Skeletal muscle satellite cell (primary cell): ENCODE measurements around the gene PLAAT2.
"Not testable (repeated sequence)": the region's sequence is repeated elsewhere in the genome, so short reads cannot be mapped to it uniquely, and the experiment has no call there.

Source experiments
- H3K27me3 ChIP-seq: 2 replicates; pipeline ENCODE4 v1.7.0; 2013; ENCODE audit warnings: low read length; ENCODE audit not compliant: control insufficient read depth, insufficient read depth
- H3K36me3 ChIP-seq: 2 replicates; pipeline ENCODE4 v1.7.0; 2013; ENCODE audit warnings: mild to moderate bottlenecking, control low read depth, low read length; ENCODE audit not compliant: insufficient read depth
- H3K4me1 ChIP-seq: 2 replicates; pipeline ENCODE4 v1.7.0; 2013; ENCODE audit warnings: low read length; ENCODE audit not compliant: control insufficient read depth, insufficient read depth
- H3K4me2 ChIP-seq: 2 replicates; pipeline ENCODE4 v1.7.0; 2013; ENCODE audit warnings: mild to moderate bottlenecking, low read length
- H3K4me3 ChIP-seq: 2 replicates; pipeline ENCODE4 v1.7.0; 2013; ENCODE audit warnings: low read length
- H3K9ac ChIP-seq: 2 replicates; pipeline ENCODE4 v1.7.0; 2013; ENCODE audit warnings: mild to moderate bottlenecking, low read depth, low read length, moderate library complexity
- H3K9me3 ChIP-seq: replicated peaks from 2 replicates; pipeline ENCODE4 v1.7.0; 2013; ENCODE audit warnings: mild to moderate bottlenecking, control low read depth, low read length

The PLAAT2 gene

GRCh38 chr11:63528729-63529278 lies 34.4 kb downstream of the PLAAT2 start:
- H3K9ac ChIP-seq, H3K27me3 ChIP-seq, H3K36me3 ChIP-seq, H3K4me3 ChIP-seq, H3K9me3 ChIP-seq, H3K4me2 ChIP-seq: not testable (repeated sequence)
- H3K4me1 ChIP-seq: peaks cover 13% of the 10 kb centered on the region

- H3K4me1 ChIP-seq: peaks cover 13% of the 10 kb centered on the region
- H3K9me3 ChIP-seq, H3K4me3 ChIP-seq, H3K36me3 ChIP-seq, H3K9ac ChIP-seq, H3K27me3 ChIP-seq, H3K4me2 ChIP-seq: not testable (repeated sequence)
Measured at GRCh38 chr11:63528156-63528555, 35.0 kb downstream of the PLAAT2 start.

- Histone ChIP-seq H3K4me3 (no peak overlapping the region), H3K27me3 (peaks cover 2% of the 10 kb centered on the region), H3K4me2 (no peak overlapping the region), H3K9me3 (no peaks in the 10 kb centered on the region), H3K4me1 (peaks cover 13% of the 10 kb centered on the region), H3K36me3 (no peaks in the 10 kb centered on the region), H3K9ac (no peak overlapping the region)
Measured at GRCh38 chr11:63527667-63528066, 35.5 kb downstream of the PLAAT2 start.

GRCh38 chr11:63523151-63523550 lies 40.0 kb downstream of the PLAAT2 start:
- Histone ChIP-seq H3K27me3 (peaks cover 4% of the 10 kb centered on the region), H3K9ac (no peak overlapping the region), H3K4me3 (no peak overlapping the region), H3K9me3 (no peaks in the 10 kb centered on the region), H3K4me1 (no peaks in the 10 kb centered on the region), H3K4me2 (no peak overlapping the region), H3K36me3 (no peaks in the 10 kb centered on the region)

GRCh38 chr11:63521896-63522295 lies 41.3 kb downstream of the PLAAT2 start:
- Histone ChIP-seq H3K4me1 (no peaks in the 10 kb centered on the region), H3K4me2 (no peak overlapping the region), H3K9ac (no peak overlapping the region), H3K4me3 (no peak overlapping the region), H3K36me3 (no peaks in the 10 kb centered on the region), H3K9me3 (no peaks in the 10 kb centered on the region), H3K27me3 (peaks cover 4% of the 10 kb centered on the region)

- no peaks in the 10 kb centered on the region for H3K36me3 ChIP-seq
- H3K9me3 ChIP-seq: no peaks in the 10 kb centered on the region
- peaks cover 4% of the 10 kb centered on the region for H3K27me3 ChIP-seq
Measured at GRCh38 chr11:63520606-63521170, 42.5 kb downstream of the PLAAT2 start.

GRCh38 chr11:63518548-63518947 lies 44.6 kb downstream of the PLAAT2 start:
- Histone ChIP-seq H3K36me3 (no peaks in the 10 kb centered on the region), H3K9ac (no peak overlapping the region), H3K4me3 (no peak overlapping the region), H3K4me2 (no peak overlapping the region), H3K9me3 (no peaks in the 10 kb centered on the region), H3K4me1 (no peaks in the 10 kb centered on the region), H3K27me3 (peaks cover 4% of the 10 kb centered on the region)

More at GRCh38 chr11:63520606-63521170, 42.5 kb downstream of the PLAAT2 start:
- Histone ChIP-seq H3K4me2 (no peak overlapping the region), H3K9ac (no peak overlapping the region), H3K4me1 (no peaks in the 10 kb centered on the region), H3K4me3 (no peak overlapping the region)

- Histone ChIP-seq H3K36me3 (no peaks in the 10 kb centered on the region), H3K9ac (no peak overlapping the region)
Measured at GRCh38 chr11:63517156-63517555, 46.0 kb downstream of the PLAAT2 start.

GRCh38 chr11:63516109-63516508 lies 47.1 kb downstream of the PLAAT2 start:
- peaks cover 4% of the 10 kb centered on the region for H3K27me3 ChIP-seq
- no peak overlapping the region for H3K4me2 ChIP-seq
- H3K9ac ChIP-seq: no peak overlapping the region
- no peaks in the 10 kb centered on the region for H3K9me3 ChIP-seq
- no peaks in the 10 kb centered on the region for H3K36me3 ChIP-seq
- no peak overlapping the region for H3K4me3 ChIP-seq
- peaks cover 2% of the 10 kb centered on the region for H3K4me1 ChIP-seq

More at GRCh38 chr11:63517156-63517555, 46.0 kb downstream of the PLAAT2 start:
- no peak overlapping the region for H3K4me2 ChIP-seq
- H3K27me3 ChIP-seq: peaks cover 4% of the 10 kb centered on the region
- H3K4me1 ChIP-seq: no peaks in the 10 kb centered on the region
- no peaks in the 10 kb centered on the region for H3K9me3 ChIP-seq
- no peak overlapping the region for H3K4me3 ChIP-seq

GRCh38 chr11:63512816-63513215 lies 50.4 kb downstream of the PLAAT2 start:
- no peak overlapping the region for H3K4me3 ChIP-seq
- H3K9ac ChIP-seq: no peak overlapping the region
- no peak overlapping the region for H3K4me2 ChIP-seq
- no peaks in the 10 kb centered on the region for H3K9me3 ChIP-seq
- H3K36me3 ChIP-seq: no peaks in the 10 kb centered on the region
- H3K27me3 ChIP-seq: peaks cover 4% of the 10 kb centered on the region
- H3K4me1 ChIP-seq: peaks cover 13% of the 10 kb centered on the region

GRCh38 chr11:63511048-63511748 lies 52.0 kb downstream of the PLAAT2 start:
- Histone ChIP-seq H3K9ac (no peak overlapping the region), H3K4me2 (no peak overlapping the region), H3K4me3 (no peak overlapping the region), H3K4me1 (peaks cover 13% of the 10 kb centered on the region), H3K36me3 (no peaks in the 10 kb centered on the region), H3K27me3 (peaks cover 9% of the 10 kb centered on the region), H3K9me3 (no peaks in the 10 kb centered on the region)
